HFFc6 (cell line): Measurements from ENCODE around the gene MLLT3. TPM values are rescaled to one million over a fixed set of nuclear protein-coding genes. Genes with fewer than 3 reads are reported as not detected.
A peak's percentile ranks its signal among the peaks of the same experiment; 100 is the strongest.

Source experiments
- DNase-seq: peaks from one replicate; pipeline ENCODE4 v3.0.0-alpha.2; 2018
- H3K27ac Mint-ChIP-seq: 2 replicates; pipeline ENCODE4 v1.8.0; 2020; ENCODE audit warnings: mild to moderate bottlenecking, mixed read lengths
- H3K27me3 Mint-ChIP-seq: 2 replicates; pipeline ENCODE4 v1.8.0; 2021; ENCODE audit warnings: mild to moderate bottlenecking, moderate library complexity, mixed read lengths; ENCODE audit not compliant: insufficient read depth
- H3K36me3 Mint-ChIP-seq: 2 replicates; pipeline ENCODE4 v1.8.0; 2021; ENCODE audit warnings: low read depth, mixed read lengths
- H3K4me1 Mint-ChIP-seq: 2 replicates; pipeline ENCODE4 v1.8.0; 2020; ENCODE audit warnings: low read depth, mixed read lengths
- H3K4me3 Mint-ChIP-seq: 2 replicates; pipeline ENCODE4 v1.8.0; 2020; ENCODE audit warnings: mild to moderate bottlenecking, moderate library complexity, mixed read lengths
- H3K9me3 Mint-ChIP-seq: 2 replicates; pipeline ENCODE4 v1.8.0; 2020; ENCODE audit warnings: mild to moderate bottlenecking, mixed read lengths
- CTCF ChIP-seq: fragments of 200-600 bp; sonication (generic); IDR thresholded peaks from 2 replicates; pipeline ENCODE4 v1.5.0; 2021; ENCODE audit warnings: antibody characterized with exemption, mild to moderate bottlenecking
- total RNA-seq, 6 experiments: library from RNA; stranded (reverse); fragmentation: NEBNext Ultra II Directional; extraction: Animal tissue kit (Norgen Biotek cat#: 25700); gene quantifications; 2 replicates in 1 of 6; 3 replicates in 5 of 6; pipeline ENCODE4 v1.2.3, GENCODE V29; 2021

Gene MLLT3
- total RNA-seq, 6 experiments from 2014 or later: 23.1 to 27.5 (median 24.7) TPM

DNA sequence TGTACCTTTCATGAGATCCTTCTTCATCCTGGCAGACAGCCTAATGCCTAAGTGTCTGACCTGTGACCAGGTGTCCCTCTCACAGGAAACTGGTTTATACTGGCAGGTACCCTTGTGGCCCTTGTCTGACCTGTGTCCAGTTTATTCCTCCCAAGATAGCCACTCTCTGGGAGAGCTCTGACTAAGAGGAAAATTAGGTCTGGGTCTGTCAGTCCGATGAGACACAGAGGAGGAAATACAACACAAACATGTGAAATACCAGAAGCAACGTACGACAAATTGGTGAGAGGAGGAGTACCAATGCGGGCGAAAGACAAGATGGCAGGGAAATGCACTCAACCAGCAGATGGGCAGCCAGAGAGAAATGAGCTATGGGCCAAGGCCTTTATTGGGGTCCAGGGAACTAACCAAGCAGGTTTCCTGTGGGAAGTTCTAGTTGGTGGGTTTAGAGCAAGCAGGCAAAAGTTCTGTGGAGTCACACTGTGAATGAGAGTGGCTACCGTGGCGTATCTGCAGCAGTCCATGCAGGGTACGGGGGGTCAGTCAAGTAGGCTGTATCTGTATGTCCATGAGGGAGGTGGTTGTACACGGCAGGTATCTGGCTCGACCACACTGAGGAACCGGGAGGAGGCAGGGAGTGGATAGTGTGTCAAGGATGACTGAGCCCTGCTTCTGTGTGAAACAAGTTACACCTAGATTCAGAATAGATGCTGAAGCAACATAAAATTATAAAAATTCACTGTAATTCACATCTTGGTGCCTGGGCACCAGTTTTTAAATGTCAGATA is 109.0 kb downstream of the MLLT3 start:
- DNase-seq: peak; percentile 32
- Mint-ChIP-seq H3K27me3 (peaks cover 2% of the 10 kb centered on the region; the same call in 1 of the 2 replicates), H3K4me1 (peaks cover 40% of the 10 kb centered on the region), H3K27ac (peak overlapping the region; percentile 80), H3K36me3 (peaks cover 9% of the 10 kb centered on the region), H3K9me3 (no peaks in the 10 kb centered on the region), H3K4me3 (no peak overlapping the region; the same call in 1 of the 2 replicates)
- TF ChIP-seq CTCF: no peak

GRCh38 chr9:20512636-20513035 is 109.7 kb downstream of the MLLT3 start:
- Mint-ChIP-seq H3K27ac (peak overlapping the region; percentile 80), H3K4me1 (peaks cover 47% of the 10 kb centered on the region), H3K36me3 (peaks cover 9% of the 10 kb centered on the region), H3K27me3 (peaks cover 2% of the 10 kb centered on the region; the same call in 1 of the 2 replicates), H3K9me3 (no peaks in the 10 kb centered on the region), H3K4me3 (0 out of 2 replicates have a peak overlapping the region, but pooled peaks have one; percentile 52)
- DNase-seq: peak; percentile 54
- TF ChIP-seq CTCF: no peak

DNA sequence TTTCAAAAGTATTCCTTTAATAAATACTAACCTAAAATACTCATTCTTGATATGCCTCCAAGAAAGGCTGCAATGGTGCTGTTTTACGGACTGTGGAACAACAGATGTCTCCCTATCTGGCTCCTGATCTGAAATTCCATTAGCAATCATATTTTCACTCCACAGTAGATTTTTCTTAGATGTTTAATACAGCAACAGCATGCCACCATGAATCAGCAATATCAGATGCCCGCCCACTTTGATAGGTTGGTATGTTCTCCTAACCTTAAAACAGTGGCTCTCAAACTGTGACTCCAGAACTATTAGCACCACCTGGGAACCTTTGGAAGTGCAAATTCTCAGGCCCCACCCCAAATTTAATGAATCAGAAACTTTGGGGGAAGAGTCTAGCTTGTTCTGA is 110.2 kb downstream of the MLLT3 start:
- peaks cover 9% of the 10 kb centered on the region for H3K36me3 Mint-ChIP-seq
- peaks cover 2% of the 10 kb centered on the region; the same call in 1 of the 2 replicates for H3K27me3 Mint-ChIP-seq
- no peaks in the 10 kb centered on the region for H3K9me3 Mint-ChIP-seq
- H3K4me1 Mint-ChIP-seq: peaks cover 52% of the 10 kb centered on the region
- peak; percentile 87 for DNase-seq
- peak overlapping the region; percentile 80 for H3K27ac Mint-ChIP-seq
- TF ChIP-seq CTCF: no peak
- peak overlapping the region; percentile 52; the same call in 1 of the 2 replicates for H3K4me3 Mint-ChIP-seq

GRCh38 chr9:20511686-20512085 is 110.6 kb downstream of the MLLT3 start:
- H3K9me3 Mint-ChIP-seq: no peaks in the 10 kb centered on the region
- peaks cover 9% of the 10 kb centered on the region for H3K36me3 Mint-ChIP-seq
- peaks cover 2% of the 10 kb centered on the region; the same call in 1 of the 2 replicates for H3K27me3 Mint-ChIP-seq
- TF ChIP-seq CTCF: no peak
- H3K4me3 Mint-ChIP-seq: peak overlapping the region; percentile 52; the same call in 1 of the 2 replicates
- DNase-seq: no peak
- peaks cover 56% of the 10 kb centered on the region for H3K4me1 Mint-ChIP-seq
- peak overlapping the region; percentile 80 for H3K27ac Mint-ChIP-seq

DNA sequence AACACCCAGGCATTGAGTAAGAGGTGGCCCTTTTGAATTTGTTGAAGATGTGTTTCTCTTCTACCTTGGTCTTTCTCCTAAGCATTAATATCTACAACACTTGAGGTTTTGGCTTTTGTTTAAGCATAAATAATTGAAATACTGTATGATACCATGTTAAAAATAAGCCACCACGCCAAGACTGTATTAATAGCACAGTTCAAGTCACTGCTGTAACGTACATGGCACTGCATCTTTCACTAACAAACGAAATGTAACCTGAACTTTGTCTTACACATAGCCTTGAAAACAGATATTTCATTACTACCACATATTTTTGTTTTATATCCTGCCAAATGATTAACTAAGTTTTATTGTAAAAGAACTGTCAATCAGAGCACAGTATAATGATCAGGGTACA is 112.8 kb downstream of the MLLT3 start:
- Mint-ChIP-seq H3K36me3 (peaks cover 9% of the 10 kb centered on the region), H3K4me3 (no peak overlapping the region), H3K27ac (no peak overlapping the region), H3K4me1 (peaks cover 76% of the 10 kb centered on the region), H3K9me3 (no peaks in the 10 kb centered on the region), H3K27me3 (no peaks in the 10 kb centered on the region; the same call in 1 of the 2 replicates)
- DNase-seq: no peak
- TF ChIP-seq CTCF: no peak
